ENCODE results near the gene ZNF385D. TPM values are rescaled to one million over a fixed set of nuclear protein-coding genes. Genes with fewer than 3 reads are reported as not detected.

ZNF385D gene
- polyA plus RNA-seq, 1 of the 3 experiments (the other 2 are of a cell fraction) = 1.8 TPM

GRCh38 chr3:21599890-21600289 is 151.1 kb downstream of the ZNF385D start (continued):
- TF ChIP-seq CTCF (IDR thresholded peaks at IDR 0.05) (no peak), TCF12 (IDR thresholded peaks at IDR 0.05) (no peak), FOSL2 (IDR thresholded peaks at IDR 0.05; ENCODE audit: borderline replicate concordance, low read depth) (no peak), TAF1 (IDR thresholded peaks at IDR 0.05; ENCODE audit: borderline replicate concordance, low read depth, low read length) (no peak), SIN3A (IDR thresholded peaks at IDR 0.05; ENCODE audit: borderline replicate concordance, low read depth, low read length) (no peak), YY1 (IDR thresholded peaks at IDR 0.05; ENCODE audit: low read depth) (no peak)
- TF ChIP-seq, protein P1, sequence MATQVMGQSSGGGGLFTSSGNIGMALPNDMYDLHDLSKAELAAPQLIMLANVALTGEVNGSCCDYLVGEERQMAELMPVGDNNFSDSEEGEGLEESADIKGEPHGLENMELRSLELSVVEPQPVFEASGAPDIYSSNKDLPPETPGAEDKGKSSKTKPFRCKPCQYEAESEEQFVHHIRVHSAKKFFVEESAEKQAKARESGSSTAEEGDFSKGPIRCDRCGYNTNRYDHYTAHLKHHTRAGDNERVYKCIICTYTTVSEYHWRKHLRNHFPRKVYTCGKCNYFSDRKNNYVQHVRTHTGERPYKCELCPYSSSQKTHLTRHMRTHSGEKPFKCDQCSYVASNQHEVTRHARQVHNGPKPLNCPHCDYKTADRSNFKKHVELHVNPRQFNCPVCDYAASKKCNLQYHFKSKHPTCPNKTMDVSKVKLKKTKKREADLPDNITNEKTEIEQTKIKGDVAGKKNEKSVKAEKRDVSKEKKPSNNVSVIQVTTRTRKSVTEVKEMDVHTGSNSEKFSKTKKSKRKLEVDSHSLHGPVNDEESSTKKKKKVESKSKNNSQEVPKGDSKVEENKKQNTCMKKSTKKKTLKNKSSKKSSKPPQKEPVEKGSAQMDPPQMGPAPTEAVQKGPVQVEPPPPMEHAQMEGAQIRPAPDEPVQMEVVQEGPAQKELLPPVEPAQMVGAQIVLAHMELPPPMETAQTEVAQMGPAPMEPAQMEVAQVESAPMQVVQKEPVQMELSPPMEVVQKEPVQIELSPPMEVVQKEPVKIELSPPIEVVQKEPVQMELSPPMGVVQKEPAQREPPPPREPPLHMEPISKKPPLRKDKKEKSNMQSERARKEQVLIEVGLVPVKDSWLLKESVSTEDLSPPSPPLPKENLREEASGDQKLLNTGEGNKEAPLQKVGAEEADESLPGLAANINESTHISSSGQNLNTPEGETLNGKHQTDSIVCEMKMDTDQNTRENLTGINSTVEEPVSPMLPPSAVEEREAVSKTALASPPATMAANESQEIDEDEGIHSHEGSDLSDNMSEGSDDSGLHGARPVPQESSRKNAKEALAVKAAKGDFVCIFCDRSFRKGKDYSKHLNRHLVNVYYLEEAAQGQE (IDR thresholded peaks at IDR 0.05; ENCODE audit: low read depth, low read length) = no peak

DNA sequence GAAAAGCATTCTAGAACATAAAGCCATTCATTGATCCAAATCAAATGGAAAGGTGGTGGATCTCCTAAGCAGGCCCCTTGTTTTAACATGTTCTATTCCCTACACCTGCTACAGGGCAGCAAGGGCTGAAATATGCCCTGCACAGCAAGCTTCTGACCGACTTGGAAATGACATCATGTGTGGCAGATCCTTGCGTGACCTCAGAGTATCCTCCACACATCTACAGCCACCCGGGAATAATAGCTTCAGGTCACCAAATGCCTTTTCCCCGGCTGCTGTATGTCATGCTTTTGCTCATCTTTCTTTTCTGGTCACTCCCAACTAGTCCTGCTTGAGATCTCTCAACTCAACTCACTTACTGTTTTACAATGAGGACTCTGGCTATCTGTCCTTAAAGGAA is 158.2 kb downstream of the ZNF385D start:
- POLR2A ChIA-PET = no interaction called here
- WGBS (ENCODE audit: low lambda C conversion rate) = 62% methylated on average over 2 of the region's 4 CpGs
- H2AFZ ChIP-seq (ENCODE audit: low read depth) = no peak overlapping the region
- H3K4me3 ChIP-seq (ENCODE audit: low read depth in 2 of 2, low read length in 1 of 2) = no peak overlapping the region
- TF ChIP-seq CHD2 (IDR thresholded peaks at IDR 0.05; ENCODE audit: low read length, partially characterized antibody) = no peak
- no peak for TF ChIP-seq USF1 (IDR thresholded peaks at IDR 0.05; ENCODE audit: borderline replicate concordance, low read depth)
- TF ChIP-seq SMC3 (IDR thresholded peaks at IDR 0.05; ENCODE audit: low read depth, low read length) = no peak
- no peaks in the 10 kb centered on the region for H3K79me2 ChIP-seq (ENCODE audit: insufficient read depth)
- no peaks in the 10 kb centered on the region for H3K36me3 ChIP-seq (replicated peaks in 1 of 2; ENCODE audit: control insufficient read depth in 1 of 2, insufficient read depth in 2 of 2, low read length in 1 of 2)
- CTCF ChIA-PET = no interaction called here
- no peaks in the 10 kb centered on the region for H3K9me3 ChIP-seq
- no peaks in the 10 kb centered on the region for H3F3A ChIP-seq (replicated peaks; ENCODE audit: insufficient read depth)
- no peaks in the 10 kb centered on the region for H3K27me3 ChIP-seq (ENCODE audit: insufficient read depth)
- no peaks in the 10 kb centered on the region for H4K20me1 ChIP-seq (ENCODE audit: insufficient read depth)
- H3K4me1 ChIP-seq (ENCODE audit: control insufficient read depth in 1 of 2, insufficient read depth in 2 of 2, low read depth in 1 of 2, low read length in 1 of 2) = peaks cover 0 to 2% of the 10 kb centered on the region in 2 experiments; a peak in 2 of 4 replicates
- no peak overlapping the region for H3K4me2 ChIP-seq
- no peaks in the 10 kb centered on the region for H3K9me2 ChIP-seq
- no peak for DNase-seq
- no peak overlapping the region for H3K9ac ChIP-seq
- no peak overlapping the region for H3K27ac ChIP-seq (ENCODE audit: low read depth in 2 of 2, low read length in 1 of 2)

Measured in SK-N-SH (cell line).